CD4-positive, alpha-beta T cell treated with Interleukin-21 for 1 hour (primary cell): Measurements from ENCODE around the gene PPP1R1C.
A peak's percentile ranks its signal among the peaks of the same experiment; 100 is the strongest.
"Not testable (repeated sequence)": the region's sequence is repeated elsewhere in the genome, so short reads cannot be mapped to it uniquely, and the experiment has no call there.

ENCODE experiments used
- DNase-seq: peaks from one replicate; pipeline ENCODE4 v3.0.0-alpha.2; 2020

PPP1R1C gene, protein sequence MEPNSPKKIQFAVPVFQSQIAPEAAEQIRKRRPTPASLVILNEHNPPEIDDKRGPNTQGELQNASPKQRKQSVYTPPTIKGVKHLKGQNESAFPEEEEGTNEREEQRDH

DNA sequence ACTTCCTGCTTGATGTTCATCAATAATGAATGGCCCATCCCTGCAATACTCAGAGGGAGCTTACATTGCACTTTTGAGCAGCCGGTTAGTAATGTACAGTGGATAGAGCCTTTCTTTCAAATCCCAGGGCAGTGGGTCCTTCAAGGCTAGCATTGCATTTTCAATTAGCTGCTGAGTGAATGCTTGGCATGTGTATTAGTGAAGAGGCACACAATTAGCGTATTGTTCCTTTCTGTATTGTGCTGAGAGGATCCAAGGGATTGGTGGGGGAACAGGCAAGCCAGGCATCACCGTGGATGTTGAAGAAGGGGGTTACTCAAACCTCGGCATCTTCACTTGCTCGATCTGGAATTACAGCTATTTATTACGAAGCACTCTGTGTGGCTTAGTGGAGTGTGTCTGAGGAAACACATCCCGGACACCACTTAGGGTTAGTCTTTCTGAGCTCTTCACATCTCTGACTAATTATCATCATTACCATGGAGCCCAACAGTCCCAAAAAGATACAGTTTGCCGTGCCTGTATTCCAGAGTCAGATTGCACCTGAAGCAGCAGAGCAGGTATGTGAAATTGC lies at the start of gene PPP1R1C:
Gene PPP1R1C (plus strand): TSS at position 222 of the 574 bp plus-strand sequence. CDS start 258 bp downstream, at position 480.
- DNase-seq = no peak

GRCh38 chr2:181937473-181937872 lies 48.2 kb upstream of the PPP1R1C start:
- peak; percentile 3 for DNase-seq

- DNase-seq = no peak
Measured at GRCh38 chr2:181943411-181944124, 42.1 kb upstream of the PPP1R1C start.

DNA sequence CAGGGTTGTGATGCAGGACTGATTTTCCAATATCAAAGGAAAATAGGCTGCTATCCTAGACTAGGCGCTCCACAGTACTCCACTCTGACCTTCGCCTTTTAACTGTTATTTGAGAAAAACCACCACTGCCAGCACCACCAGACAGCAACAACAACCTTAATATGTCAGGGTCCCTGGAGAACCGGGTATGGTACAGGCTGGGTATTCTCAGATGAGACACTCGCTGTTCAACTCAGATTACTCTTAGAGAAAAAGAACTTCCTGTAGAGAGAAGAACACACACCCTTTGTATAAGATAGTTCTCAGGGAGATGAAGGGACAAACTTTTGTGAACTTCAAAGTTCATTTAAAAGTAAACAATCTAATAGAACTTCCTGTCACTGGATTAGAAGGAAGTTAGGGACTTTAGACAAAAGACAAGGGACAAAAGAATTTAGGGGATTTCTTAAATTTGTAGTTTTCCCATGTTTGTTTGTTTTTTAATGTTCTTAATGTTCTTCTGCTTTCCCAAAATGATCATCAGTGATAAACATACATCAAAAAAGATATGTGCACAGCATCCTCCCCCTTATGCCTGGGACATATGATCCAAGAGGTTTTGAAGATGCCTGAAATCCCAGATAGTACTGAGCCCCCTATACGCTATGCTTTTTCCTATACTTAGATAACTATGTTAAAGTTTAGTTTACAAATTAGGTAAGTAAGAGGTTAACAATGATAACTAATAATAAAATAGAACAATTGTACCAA lies 41.3 kb upstream of the PPP1R1C start:
- DNase-seq = no peak

DNA sequence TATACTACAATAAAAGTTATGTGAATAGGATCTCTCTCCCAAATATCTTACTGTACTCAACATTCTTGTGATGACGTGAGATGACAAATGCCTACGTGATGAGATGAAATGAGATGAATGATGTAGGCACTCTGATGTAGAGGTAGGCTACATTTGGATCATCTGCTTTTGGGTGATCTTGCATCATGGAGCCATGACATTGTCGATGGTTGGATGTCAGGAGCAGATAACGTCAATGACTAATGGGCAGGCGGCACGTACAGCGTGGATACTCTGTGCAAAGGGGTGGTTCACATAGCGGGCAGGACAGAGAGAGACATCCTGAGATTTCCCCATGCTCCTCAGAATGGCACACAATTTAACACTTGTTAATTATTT lies 40.8 kb upstream of the PPP1R1C start:
- DNase-seq = no peak

- no peak for DNase-seq
Measured at GRCh38 chr2:181946444-181947127, 39.1 kb upstream of the PPP1R1C start.

DNA sequence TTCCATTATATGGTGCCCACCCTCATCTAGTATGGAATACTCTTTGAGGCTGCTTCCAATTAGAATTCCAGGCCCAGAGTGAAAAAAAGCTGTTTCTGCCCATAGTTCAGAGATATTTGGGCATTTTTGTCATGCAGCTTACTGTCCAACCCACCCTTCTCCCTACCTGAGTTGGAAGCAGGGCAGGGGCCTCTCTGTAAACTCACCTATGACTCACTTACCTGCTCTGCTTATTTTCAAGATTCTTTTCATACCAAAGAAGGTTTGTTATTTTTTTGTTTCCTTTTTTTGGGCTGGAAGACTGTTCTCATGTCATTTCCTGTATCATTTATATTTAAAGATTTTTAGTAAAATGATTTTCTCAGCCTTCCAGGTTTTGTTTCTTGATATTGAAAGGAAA lies 38.4 kb upstream of the PPP1R1C start:
- no peak for DNase-seq

DNA sequence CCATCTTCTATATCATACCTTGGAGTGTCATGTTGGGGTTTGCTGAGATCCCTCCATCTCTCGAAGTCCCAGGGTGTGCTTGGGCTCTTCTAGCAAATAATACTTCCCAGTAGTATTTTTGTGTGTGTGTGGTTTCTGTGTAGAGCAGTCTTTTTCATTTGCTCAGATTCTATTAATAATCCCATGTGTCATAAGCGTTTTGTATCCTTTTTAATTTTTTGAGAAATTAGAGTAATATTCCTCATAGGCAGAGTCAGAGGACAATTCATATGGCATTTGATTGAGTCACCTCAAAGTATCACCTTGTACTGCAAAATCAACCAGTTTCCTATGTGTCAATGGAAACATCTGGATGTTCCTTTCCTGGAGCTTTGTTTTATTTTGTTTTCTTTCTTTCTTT lies 37.4 kb upstream of the PPP1R1C start:
- no peak for DNase-seq

DNA sequence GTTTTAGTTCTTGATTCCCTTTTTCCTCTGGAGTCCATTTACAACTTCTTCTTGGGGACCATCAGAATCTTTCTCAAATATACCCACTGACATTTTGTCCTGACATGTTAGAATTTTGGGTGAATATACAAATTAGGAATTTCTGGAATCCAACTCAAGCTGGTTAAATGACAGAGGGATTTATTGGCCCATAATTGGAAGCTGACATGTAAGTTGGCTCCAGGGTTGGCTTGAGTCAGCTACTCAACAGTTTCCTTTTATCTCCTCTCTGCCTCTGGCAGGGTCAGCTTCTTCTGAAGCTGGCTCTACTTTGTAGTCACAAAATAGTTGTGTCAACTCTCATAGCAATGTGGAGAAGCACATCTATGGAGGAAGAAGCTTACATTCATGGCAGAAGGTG lies 36.6 kb upstream of the PPP1R1C start:
- no peak for DNase-seq

DNA sequence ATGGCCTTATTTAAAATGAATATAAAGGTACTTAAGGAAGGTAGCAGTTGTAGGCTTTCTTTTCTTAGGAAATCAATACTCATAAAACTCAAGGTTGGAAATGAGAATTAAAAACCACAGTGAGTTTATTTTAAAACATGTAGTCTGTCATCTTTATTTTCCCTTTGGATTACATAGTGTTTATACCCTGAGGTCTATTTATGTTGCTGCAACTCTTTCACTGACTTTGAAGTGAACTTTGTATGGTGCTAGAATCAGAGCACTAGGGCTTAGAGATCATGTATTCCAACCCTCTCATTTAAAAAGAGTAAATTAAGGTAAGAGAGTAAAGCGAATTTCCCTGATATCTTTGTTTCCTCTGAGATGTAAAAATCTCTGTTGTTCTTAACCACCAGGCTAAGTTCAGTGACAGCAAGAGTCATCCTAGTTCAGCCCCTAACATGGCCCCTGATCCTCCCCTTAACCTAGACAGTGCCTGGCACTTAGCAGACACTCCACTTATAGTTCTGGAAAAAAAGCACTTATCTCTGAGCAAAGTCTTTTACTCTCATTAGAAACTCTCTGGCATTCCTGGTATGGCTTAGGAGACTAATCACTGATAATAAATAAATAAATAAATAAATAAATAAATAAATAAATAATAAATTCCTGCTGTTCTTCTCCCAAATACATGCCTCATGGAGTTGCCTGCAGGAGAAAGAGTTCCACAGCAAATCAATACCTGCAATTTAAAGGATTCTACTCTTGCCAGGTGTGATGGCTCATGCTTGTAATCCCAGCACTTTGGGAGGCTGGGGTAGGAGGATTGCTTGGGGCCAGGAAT lies 33.0 kb upstream of the PPP1R1C start:
- DNase-seq = no peak

GRCh38 chr2:181953881-181954537 lies 31.6 kb upstream of the PPP1R1C start:
- peak; percentile 60 for DNase-seq

DNA sequence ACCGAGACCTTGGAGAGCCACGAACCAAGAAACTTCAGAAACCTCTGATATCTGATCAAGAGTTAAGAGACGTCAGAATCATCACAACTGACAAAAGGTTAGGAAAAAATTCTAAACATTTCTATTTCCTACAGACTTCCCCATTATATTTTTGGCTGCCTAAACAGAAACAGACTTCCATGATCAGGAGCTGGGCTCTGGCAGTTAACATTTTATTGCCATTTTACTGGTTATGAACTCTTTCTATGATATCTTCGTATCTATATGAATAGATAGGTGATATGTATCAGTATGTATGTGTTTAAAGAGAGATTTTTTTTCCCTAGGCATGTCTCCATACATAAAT lies 31.1 kb upstream of the PPP1R1C start:
- DNase-seq = no peak

DNA sequence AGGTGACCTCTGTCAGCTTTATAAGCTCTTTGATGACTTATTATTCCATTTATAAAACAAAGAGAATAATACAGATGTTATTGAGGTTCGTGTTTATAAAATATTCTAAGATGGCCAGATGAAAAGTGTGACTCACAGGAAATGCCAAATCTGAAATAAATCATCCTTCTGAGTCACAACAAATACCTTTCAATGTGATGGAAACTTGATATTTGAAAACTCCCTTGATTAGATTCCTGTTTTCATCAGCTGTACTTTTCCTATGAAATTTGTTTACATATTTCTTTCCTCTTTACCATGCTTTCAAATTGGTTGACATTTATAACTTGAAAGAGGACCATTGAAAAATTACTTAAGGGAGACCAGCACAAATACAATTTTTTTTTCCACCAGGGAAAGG lies 30.6 kb upstream of the PPP1R1C start:
- DNase-seq = no peak

- DNase-seq = not testable (repeated sequence)
Measured at GRCh38 chr2:181955866-181956265, 29.8 kb upstream of the PPP1R1C start.

DNA sequence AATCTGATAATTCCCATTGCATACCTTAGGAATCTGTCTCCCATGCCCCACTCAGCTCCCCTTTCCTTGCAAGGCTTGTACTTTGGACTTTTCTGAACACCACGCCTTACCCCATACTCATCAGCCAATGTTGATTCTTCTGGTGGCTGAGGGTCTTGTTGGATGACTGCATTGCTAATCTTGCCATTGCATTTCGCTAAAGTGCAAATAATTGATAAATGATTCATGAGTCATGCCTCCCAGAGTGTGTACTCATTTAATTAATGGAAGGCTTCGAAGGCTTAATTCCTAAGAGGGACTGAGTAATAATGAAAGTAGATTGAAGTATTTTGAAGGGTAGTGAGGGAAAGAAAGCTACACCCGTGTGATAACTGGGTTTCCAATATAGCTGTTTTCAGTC lies 28.0 kb upstream of the PPP1R1C start:
- DNase-seq = no peak

- DNase-seq = no peak
Measured at GRCh38 chr2:181958726-181959125, 26.9 kb upstream of the PPP1R1C start.

GRCh38 chr2:181959508-181959907 lies 26.1 kb upstream of the PPP1R1C start:
- DNase-seq = no peak

DNA sequence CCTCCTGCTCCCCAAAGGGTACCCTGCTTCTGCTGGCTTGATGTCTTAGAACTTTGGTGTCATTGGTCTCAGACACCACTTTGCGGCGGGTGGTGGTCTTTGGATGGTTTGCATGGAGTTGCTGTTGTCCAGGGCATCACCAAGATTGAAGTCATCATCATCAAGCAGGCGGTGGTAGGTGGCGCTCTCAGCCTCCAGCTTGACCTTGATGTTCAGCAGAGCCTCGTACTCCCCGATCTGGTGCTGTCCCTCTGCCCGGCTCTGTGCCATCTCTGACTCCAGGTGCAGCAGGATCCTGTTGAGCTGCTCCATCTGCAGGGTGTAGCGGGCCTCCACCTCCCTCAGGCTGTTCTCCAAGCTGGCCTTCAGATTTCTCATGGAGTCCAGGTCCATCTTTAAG lies 24.5 kb upstream of the PPP1R1C start:
- DNase-seq = not testable (repeated sequence)

GRCh38 chr2:181962142-181962541 lies 23.5 kb upstream of the PPP1R1C start:
- DNase-seq = no peak

DNA sequence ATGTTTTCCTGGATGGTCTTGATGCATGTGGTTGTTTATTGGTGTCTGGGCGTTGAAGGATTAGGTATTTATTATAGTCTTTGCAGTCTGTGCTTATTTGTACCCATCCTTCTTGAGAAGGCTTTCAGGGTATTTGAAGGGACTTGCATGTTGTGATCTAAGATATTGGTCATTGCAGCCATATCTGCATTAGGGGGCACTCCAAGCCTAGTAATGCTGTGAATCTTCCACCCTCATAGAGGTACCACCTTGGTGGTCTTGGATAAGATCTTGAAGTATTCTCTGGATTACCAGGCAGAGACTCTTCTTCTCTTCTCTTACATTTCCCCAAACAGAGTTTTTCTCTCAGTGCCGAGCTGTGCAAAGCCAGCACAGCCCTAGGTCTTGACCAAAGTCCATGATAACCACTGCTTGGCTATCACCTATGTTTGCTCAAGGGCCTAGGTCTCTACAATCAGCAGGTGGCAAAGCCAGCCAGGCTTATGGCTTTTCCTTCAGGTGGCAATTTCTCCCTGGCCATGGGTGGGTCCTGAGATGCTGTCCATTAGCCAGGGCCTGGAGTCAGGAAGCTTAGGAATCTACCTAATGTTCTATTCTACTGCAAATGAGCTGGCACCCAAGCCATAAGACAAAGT lies 15.4 kb upstream of the PPP1R1C start:
- DNase-seq = no peak

DNA sequence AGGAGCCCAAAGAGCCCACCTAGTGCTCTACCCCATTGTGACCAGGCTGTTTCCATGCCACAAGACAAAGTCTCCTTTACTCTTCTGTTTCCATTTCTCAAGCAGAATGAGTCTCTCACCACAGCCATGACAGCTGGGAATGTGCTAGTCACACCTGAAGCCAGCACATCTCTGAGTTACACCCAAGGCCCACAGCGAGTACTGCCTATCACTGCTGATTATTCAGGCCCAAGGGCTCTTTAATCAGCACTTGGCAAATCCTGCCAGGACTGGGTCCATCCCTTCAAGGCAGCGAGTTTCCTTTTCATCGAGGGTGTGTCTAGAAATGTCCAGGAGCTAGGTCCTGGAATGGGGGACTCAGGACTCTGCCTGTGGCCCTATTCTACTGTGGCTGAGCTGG lies 14.6 kb upstream of the PPP1R1C start:
- DNase-seq = no peak
